HFF-Myc (cell line): ENCODE measurements around the gene LRP2BP.
"Not testable (repeated sequence)": the region's sequence is repeated elsewhere in the genome, so short reads cannot be mapped to it uniquely, and the experiment has no call there.

Source experiments
- DNase-seq: peaks from one replicate; pipeline ENCODE4 v3.0.0-alpha.2; 2011; ENCODE audit warnings: low read depth; ENCODE audit errors: extremely low read depth
- H3K4me3 ChIP-seq: replicated peaks from 2 replicates; pipeline ENCODE4 v1.5.1; 2011; ENCODE audit warnings: low read depth, mild to moderate bottlenecking, control low read depth, low read length
- CTCF ChIP-seq: IDR thresholded peaks from 2 replicates; pipeline ENCODE4 v1.5.1; 2012; ENCODE audit warnings: mild to moderate bottlenecking, low read depth, low read length, control low read depth; ENCODE audit errors: missing control alignments

The LRP2BP gene

GRCh38 chr4:185369731-185370130, 26.0 kb downstream of the LRP2BP start:
- DNase-seq, result no peak
- TF ChIP-seq CTCF, result no peak
- H3K4me3 ChIP-seq, result no peak overlapping the region

- no peak overlapping the region for H3K4me3 ChIP-seq
- no peak for DNase-seq
- TF ChIP-seq CTCF, result no peak
These were observed 30.8 kb downstream of the LRP2BP start for GRCh38 chr4:185364886-185365285.

- TF ChIP-seq CTCF, result no peak
- no peak for DNase-seq
- no peak overlapping the region for H3K4me3 ChIP-seq
These were observed 32.5 kb downstream of the LRP2BP start for GRCh38 chr4:185363251-185363650.

GRCh38 chr4:185362570-185362969, 33.2 kb downstream of the LRP2BP start:
- not testable (repeated sequence) for DNase-seq

GRCh38 chr4:185361872-185362271, 33.9 kb downstream of the LRP2BP start:
- no peak overlapping the region for H3K4me3 ChIP-seq
- no peak for TF ChIP-seq CTCF
- no peak for DNase-seq

More at GRCh38 chr4:185362570-185362969, 33.2 kb downstream of the LRP2BP start:
- H3K4me3 ChIP-seq, result not testable (repeated sequence)

GRCh38 chr4:185359767-185360446, 35.8 kb downstream of the LRP2BP start:
- no peak overlapping the region for H3K4me3 ChIP-seq
- no peak for DNase-seq
- no peak for TF ChIP-seq CTCF

GRCh38 chr4:185358959-185359358, 36.8 kb downstream of the LRP2BP start:
- DNase-seq, result no peak
- no peak for TF ChIP-seq CTCF
- no peak overlapping the region for H3K4me3 ChIP-seq
